Type B pancreatic cell (in vitro differentiated cells): ENCODE results near the gene ARL8A. TPM values are rescaled to one million over a fixed set of nuclear protein-coding genes. Genes with fewer than 3 reads are reported as not detected.
A peak's percentile ranks its signal among the peaks of the same experiment; 100 is the strongest.
"Not testable (repeated sequence)": the region's sequence is repeated elsewhere in the genome, so short reads cannot be mapped to it uniquely, and the experiment has no call there.

ENCODE experiments used
- DNase-seq: peaks from one replicate; pipeline ENCODE4 v3.0.0; 2021; ENCODE audit warnings: mixed read lengths; ENCODE audit not compliant: unreplicated experiment; ENCODE audit errors: extremely low spot score
- H3K27ac Mint-ChIP-seq: 2 replicates; pipeline ENCODE4 v1.8.0; 2021; ENCODE audit warnings: mild to moderate bottlenecking, mixed read lengths
- H3K27me3 Mint-ChIP-seq: 2 replicates; pipeline ENCODE4 v1.8.0; 2021; ENCODE audit warnings: mixed read lengths
- H3K36me3 Mint-ChIP-seq: 2 replicates; pipeline ENCODE4 v1.8.0; 2021; ENCODE audit warnings: mixed read lengths
- H3K4me1 Mint-ChIP-seq: one replicate; pipeline ENCODE4 v1.8.0; 2021; ENCODE audit warnings: mixed read lengths; ENCODE audit not compliant: unreplicated experiment
- H3K4me3 Mint-ChIP-seq: 2 replicates; pipeline ENCODE4 v1.8.0; 2021; ENCODE audit warnings: mild to moderate bottlenecking, mixed read lengths
- H3K9me3 Mint-ChIP-seq: 2 replicates; pipeline ENCODE4 v1.8.0; 2021; ENCODE audit warnings: mixed read lengths
- total RNA-seq: library from RNA; stranded (reverse); gene quantifications from 2 replicates; pipeline ENCODE4 v1.2.1, GENCODE V29; 2021; ENCODE audit warnings: low replicate concordance
- TF ChIP-seq, protein P1 (sequence below): fragments of 200-600 bp; sonication (generic); conservative IDR thresholded peaks from 2 replicates; pipeline ENCODE4 v1.5.0; 2021; ENCODE audit warnings: antibody characterized with exemption, mild to moderate bottlenecking

Gene ARL8A
- total RNA-seq, 1 donor from 2014 or later: 58.6 TPM

DNA sequence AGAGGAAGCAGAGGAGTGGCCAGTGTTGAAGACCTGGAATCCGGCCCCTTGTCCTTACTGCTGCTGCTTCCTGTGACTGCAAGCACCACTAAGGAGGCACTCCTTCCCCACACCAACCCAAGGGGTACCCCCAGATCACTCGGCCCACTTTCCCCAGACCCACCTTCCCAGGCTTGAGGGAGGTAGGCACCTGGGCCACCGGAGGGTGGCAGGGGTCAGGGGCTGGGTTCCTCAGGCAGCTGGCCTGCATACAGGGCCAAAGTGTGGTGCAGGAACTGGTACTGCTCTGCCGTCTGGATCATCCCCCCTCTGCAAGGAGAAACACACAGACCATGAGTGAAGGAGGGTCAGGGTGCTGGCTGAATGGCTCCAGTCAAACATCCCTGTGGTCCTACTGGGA is 3.9 kb upstream of the ARL8A start:
- Mint-ChIP-seq H3K9me3 (no peaks in the 10 kb centered on the region), H3K4me3 (no peak overlapping the region), H3K27ac (no peak overlapping the region), H3K4me1 (peaks cover 16% of the 10 kb centered on the region), H3K36me3 (no peaks in the 10 kb centered on the region), H3K27me3 (peaks cover 3% of the 10 kb centered on the region)
- DNase-seq: no peak
- TF ChIP-seq, protein P1, sequence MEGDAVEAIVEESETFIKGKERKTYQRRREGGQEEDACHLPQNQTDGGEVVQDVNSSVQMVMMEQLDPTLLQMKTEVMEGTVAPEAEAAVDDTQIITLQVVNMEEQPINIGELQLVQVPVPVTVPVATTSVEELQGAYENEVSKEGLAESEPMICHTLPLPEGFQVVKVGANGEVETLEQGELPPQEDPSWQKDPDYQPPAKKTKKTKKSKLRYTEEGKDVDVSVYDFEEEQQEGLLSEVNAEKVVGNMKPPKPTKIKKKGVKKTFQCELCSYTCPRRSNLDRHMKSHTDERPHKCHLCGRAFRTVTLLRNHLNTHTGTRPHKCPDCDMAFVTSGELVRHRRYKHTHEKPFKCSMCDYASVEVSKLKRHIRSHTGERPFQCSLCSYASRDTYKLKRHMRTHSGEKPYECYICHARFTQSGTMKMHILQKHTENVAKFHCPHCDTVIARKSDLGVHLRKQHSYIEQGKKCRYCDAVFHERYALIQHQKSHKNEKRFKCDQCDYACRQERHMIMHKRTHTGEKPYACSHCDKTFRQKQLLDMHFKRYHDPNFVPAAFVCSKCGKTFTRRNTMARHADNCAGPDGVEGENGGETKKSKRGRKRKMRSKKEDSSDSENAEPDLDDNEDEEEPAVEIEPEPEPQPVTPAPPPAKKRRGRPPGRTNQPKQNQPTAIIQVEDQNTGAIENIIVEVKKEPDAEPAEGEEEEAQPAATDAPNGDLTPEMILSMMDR: no peak

DNA sequence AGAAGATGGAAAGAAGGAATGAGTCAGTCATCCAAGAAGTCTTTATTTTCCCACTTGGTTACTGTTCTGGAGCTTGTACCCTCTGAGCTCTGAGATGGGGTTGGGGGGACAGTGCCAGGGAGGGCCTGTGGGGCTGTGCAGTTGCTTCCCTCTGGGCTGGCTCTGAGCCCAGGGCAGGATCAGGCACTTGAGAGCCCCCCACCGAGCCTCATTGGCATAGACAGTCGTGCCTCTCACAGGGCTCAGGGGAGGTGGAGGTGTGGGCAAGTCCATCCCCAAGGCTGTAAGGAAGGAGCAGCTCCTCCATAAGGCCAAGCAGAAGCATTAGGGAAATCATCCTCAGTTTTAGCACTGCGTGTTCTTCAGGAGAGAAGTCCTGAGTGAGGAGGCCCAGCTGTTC is 2.5 kb upstream of the ARL8A start:
- Mint-ChIP-seq H3K36me3 (no peaks in the 10 kb centered on the region), H3K27me3 (peaks cover 3% of the 10 kb centered on the region), H3K4me3 (no peak overlapping the region), H3K4me1 (peaks cover 24% of the 10 kb centered on the region), H3K9me3 (no peaks in the 10 kb centered on the region), H3K27ac (no peak overlapping the region)
- TF ChIP-seq, protein P1: no peak
- DNase-seq: no peak

DNA sequence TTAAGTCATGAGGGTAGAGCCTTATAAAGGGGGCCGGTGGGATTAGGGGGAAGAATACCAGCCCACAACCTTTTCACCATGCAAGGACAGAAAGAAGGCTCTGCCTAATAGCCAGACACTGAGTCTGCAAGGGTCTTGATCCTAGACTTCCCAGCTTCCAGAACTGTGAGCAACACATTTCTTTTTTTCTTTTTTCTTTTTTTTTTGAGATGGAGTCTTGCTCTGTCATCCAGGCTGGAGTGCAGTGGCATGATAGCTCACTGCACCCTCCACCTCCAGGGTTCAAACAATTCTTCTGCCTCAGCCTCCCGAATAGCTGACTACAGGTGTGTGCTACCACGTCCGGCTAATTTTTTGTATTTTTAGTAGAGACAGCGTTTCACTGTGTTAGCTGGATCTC is 1.7 kb upstream of the ARL8A start:
- no peaks in the 10 kb centered on the region for H3K36me3 Mint-ChIP-seq
- H3K4me1 Mint-ChIP-seq: peaks cover 28% of the 10 kb centered on the region
- H3K27ac Mint-ChIP-seq: no peak overlapping the region
- TF ChIP-seq, protein P1: no peak
- no peak for DNase-seq
- peak overlapping the region; percentile 90 for H3K4me3 Mint-ChIP-seq
- H3K9me3 Mint-ChIP-seq: no peaks in the 10 kb centered on the region
- peaks cover 3% of the 10 kb centered on the region for H3K27me3 Mint-ChIP-seq

DNA sequence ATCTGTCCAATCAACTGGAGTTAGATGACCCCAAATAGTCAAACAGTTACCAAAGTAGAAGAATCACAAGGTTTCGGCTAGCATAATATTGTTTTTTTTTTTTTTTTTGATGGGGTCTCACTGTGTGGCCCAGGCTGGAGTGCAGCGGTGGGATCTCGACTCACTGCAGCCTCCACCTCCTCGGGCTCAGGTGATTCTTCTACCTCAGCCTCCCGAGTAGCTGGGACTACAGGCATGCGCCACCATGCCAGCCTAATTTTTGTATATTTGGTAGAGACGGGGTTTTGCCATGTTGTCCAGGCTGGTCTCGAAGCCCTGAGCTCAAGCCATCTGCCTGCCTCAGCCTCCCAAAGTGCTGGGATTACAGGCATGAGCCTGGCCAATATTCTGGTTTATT is 1.2 kb upstream of the ARL8A start:
- H3K4me1 Mint-ChIP-seq: peaks cover 23% of the 10 kb centered on the region
- H3K27me3 Mint-ChIP-seq, H3K9me3 Mint-ChIP-seq, H3K27ac Mint-ChIP-seq, H3K36me3 Mint-ChIP-seq, DNase-seq: not testable (repeated sequence)
- H3K4me3 Mint-ChIP-seq: peak overlapping the region; percentile 90

DNA sequence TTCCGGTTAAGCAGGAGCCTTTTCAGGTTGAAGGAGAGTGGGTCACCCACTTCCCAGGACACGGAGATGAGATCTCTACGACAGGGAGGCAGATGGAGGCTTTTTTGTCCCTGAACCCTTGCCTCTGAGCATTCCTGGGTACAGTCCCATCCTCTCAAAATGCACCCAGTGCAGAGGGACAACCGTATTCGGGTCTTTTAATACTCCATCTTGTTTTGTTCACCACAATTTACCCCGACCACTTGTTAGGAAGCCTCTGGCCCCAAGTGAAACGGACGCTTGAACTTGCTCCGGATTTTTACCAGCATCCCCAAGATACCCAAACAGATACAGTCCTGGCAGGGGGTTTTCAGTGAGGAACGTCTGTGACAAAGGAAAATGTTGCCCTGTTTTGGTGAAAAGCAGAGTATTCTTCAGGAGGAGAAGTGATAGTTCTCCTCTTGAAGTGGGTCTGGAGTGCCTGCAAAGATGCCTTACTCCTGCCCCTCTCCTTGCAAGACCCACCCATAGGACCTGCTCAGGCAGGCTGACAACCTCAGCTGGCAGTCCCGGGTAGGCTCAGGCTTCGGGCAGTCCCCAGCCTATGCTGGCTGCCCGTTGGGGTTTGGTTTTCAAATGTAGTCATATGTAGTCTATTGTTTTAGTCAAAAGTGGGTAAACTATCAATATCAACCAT is 669 bp upstream of the ARL8A start:
- TF ChIP-seq, protein P1: no peak
- no peak for DNase-seq
- no peaks in the 10 kb centered on the region for H3K36me3 Mint-ChIP-seq
- H3K27ac Mint-ChIP-seq: peak overlapping the region; percentile 90
- peaks cover 21% of the 10 kb centered on the region for H3K4me1 Mint-ChIP-seq
- H3K27me3 Mint-ChIP-seq: peaks cover 3% of the 10 kb centered on the region
- H3K9me3 Mint-ChIP-seq: no peaks in the 10 kb centered on the region
- H3K4me3 Mint-ChIP-seq: peak overlapping the region; percentile 90

DNA sequence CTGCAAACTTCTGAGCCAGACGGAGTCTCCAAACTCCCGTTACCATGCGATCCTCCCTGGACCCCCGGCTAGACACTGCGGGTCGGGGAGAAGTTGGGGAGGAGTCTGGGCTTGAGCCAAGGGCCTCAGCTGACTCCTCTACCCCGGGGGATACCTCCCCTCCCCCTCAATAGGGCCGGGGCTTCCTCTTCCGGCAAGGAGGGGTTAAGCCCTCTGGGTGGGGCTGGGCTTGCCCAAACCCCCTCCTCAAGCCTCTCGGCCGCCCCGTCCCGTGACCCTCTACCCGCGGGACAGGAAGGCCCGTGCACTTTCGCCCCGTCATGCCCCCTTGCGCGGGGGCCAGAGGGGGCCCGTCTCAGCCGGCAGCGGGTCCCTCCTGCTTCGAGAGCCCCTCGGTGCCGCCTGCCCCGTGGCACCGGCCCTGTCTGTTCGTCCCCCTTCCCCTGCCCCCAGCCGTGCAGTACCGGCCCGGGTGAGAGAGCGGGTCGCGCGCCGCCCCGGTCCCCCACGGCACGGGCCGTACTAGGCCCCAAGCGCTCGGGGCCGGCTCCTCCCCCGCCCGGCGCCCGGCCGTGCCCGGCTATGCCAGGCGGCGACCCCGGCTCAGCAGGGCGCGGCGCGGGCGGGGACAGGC is 652 bp downstream of the ARL8A start:
- Mint-ChIP-seq H3K27me3 (peaks cover 3% of the 10 kb centered on the region), H3K9me3 (no peaks in the 10 kb centered on the region), H3K4me3 (peak overlapping the region; percentile 98), H3K27ac (peak overlapping the region; percentile 92), H3K36me3 (no peaks in the 10 kb centered on the region), H3K4me1 (peaks cover 21% of the 10 kb centered on the region)
- DNase-seq: no peak
- TF ChIP-seq, protein P1: no peak
